RWPE2 (cell line): ENCODE data around the gene UST.

Experiments
- ATAC-seq: fragments of 200-7000 bp; cut with Tn5 transposase; 3 replicates; pipeline ENCODE4 v1.9.1; 2021; ENCODE audit warnings: low read depth
- DNase-seq: peaks from one replicate; pipeline ENCODE4 v3.0.0-alpha.2; 2020; ENCODE audit warnings: low spot score
- H3K27ac ChIP-seq: fragments of 450-650 bp; 2 replicates; pipeline ENCODE4 v1.5.1; 2017; ENCODE audit warnings: mild to moderate bottlenecking; ENCODE audit not compliant: poor library complexity, severe bottlenecking
- H3K27me3 ChIP-seq: fragments of 250-450 bp; sonication (Bioruptor Pico); 2 replicates; pipeline ENCODE4 v1.5.1; 2021; ENCODE audit warnings: mild to moderate bottlenecking, moderate library complexity; ENCODE audit not compliant: insufficient read depth, poor library complexity, severe bottlenecking
- H3K36me3 ChIP-seq: fragments of 250-450 bp; sonication (Bioruptor Pico); 2 replicates; pipeline ENCODE4 v1.5.1; 2020; ENCODE audit warnings: low read depth, mild to moderate bottlenecking, moderate library complexity
- H3K4me1 ChIP-seq: fragments of 250-450 bp; sonication (Bioruptor Pico); 2 replicates; pipeline ENCODE4 v1.5.1; 2021; ENCODE audit warnings: mild to moderate bottlenecking, moderate library complexity; ENCODE audit not compliant: insufficient read depth, poor library complexity, severe bottlenecking
- H3K4me3 ChIP-seq: fragments of 250-450 bp; sonication (Bioruptor Pico); 2 replicates; pipeline ENCODE4 v1.5.1; 2021; ENCODE audit warnings: mild to moderate bottlenecking, moderate library complexity; ENCODE audit not compliant: severe bottlenecking
- H3K9me3 ChIP-seq: fragments of 250-450 bp; sonication (Bioruptor Pico); 2 replicates; pipeline ENCODE4 v1.5.1; 2021; ENCODE audit warnings: mild to moderate bottlenecking, moderate library complexity; ENCODE audit not compliant: severe bottlenecking
- TF ChIP-seq, protein P1 (sequence below): fragments of 450-650 bp; IDR thresholded peaks from one replicate; pipeline ENCODE4 v1.5.1; 2017; ENCODE audit warnings: mild to moderate bottlenecking, moderate library complexity; ENCODE audit not compliant: poor library complexity, severe bottlenecking

UST gene

DNA sequence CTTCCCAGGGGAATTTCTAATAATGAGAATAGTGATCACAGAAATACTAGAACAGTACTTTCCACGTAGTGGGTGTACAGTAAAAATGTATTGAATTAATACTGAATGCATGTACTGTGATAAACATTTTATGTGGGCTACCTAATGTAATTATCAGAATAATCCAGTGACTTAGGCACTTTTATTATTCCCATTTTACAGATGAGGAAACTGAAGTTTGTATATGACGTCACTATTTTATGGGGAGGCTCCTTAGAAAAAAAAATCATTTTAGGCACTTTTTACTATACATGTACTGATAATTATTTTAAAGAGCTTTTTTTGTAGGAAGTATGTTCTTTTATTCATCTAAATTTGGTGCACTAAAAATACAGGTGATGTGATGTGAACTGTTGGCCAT, 295.1 kb downstream of the UST start:
- no peak for DNase-seq
- H3K9me3 ChIP-seq, result no peaks in the 10 kb centered on the region
- H3K27ac ChIP-seq, result no peak overlapping the region
- TF ChIP-seq, protein P1, sequence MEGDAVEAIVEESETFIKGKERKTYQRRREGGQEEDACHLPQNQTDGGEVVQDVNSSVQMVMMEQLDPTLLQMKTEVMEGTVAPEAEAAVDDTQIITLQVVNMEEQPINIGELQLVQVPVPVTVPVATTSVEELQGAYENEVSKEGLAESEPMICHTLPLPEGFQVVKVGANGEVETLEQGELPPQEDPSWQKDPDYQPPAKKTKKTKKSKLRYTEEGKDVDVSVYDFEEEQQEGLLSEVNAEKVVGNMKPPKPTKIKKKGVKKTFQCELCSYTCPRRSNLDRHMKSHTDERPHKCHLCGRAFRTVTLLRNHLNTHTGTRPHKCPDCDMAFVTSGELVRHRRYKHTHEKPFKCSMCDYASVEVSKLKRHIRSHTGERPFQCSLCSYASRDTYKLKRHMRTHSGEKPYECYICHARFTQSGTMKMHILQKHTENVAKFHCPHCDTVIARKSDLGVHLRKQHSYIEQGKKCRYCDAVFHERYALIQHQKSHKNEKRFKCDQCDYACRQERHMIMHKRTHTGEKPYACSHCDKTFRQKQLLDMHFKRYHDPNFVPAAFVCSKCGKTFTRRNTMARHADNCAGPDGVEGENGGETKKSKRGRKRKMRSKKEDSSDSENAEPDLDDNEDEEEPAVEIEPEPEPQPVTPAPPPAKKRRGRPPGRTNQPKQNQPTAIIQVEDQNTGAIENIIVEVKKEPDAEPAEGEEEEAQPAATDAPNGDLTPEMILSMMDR, result no peak
- no peaks in the 10 kb centered on the region for H3K27me3 ChIP-seq
- no peak for ATAC-seq
- no peaks in the 10 kb centered on the region for H3K4me1 ChIP-seq
- H3K4me3 ChIP-seq, result no peak overlapping the region
- no peaks in the 10 kb centered on the region for H3K36me3 ChIP-seq

DNA sequence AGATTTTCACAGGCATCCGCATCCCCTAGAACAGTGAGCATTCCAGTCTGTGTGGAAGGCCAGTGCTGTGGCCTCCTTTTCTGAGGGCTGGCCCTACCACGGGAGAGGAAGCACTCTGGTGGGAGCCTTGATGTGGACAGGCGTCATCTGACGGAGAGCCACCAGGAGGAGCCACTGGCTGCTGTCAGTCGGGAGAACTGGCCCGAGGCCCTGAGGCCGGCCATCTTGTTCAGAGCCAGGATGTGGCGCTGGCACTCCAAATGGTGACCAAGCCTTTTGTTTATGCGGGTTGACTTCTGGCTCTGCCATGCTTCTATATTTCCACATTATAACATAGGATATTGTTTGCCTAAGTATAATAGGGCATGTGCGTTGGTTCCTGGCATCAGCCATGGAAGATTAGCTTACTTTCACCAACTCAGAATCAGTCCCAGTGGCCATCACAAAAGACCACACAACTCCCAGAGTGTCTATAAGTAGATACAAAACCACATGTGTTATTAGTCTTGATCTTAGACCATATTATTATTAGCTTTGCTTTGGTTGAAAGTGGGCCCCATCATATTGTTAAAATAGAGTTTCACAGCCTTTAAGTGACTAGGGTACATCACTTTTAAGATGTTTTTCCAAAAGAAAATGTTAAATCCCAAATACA, 296.8 kb downstream of the UST start:
- ATAC-seq (no peak), DNase-seq (no peak)
- no peak overlapping the region for H3K4me3 ChIP-seq
- peaks cover 2% of the 10 kb centered on the region for H3K4me1 ChIP-seq
- no peaks in the 10 kb centered on the region for H3K9me3 ChIP-seq
- H3K36me3 ChIP-seq, result no peaks in the 10 kb centered on the region
- no peak overlapping the region for H3K27ac ChIP-seq
- TF ChIP-seq, protein P1, result no peak
- no peaks in the 10 kb centered on the region for H3K27me3 ChIP-seq

DNA sequence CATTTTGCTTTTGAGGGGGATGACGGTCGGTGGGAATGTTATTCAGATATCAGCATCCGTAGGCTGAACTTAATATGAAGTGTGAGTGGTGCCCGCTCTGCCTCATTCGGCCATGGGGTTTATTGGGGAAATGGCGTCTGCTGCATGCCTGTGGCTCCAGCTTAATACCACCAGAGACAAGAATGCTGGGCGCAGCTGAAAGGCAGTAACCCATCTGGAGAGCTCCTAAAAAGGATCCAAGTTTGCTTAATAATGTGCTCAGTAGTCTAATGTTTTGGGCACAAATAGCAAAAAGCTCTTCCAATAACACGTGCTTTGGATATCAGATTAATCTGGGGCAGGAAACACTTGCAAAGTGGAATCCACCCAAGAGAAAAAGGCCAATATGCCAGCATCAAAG, 297.7 kb downstream of the UST start:
- H3K27me3 ChIP-seq, result no peaks in the 10 kb centered on the region
- no peak for DNase-seq
- no peaks in the 10 kb centered on the region for H3K36me3 ChIP-seq
- TF ChIP-seq, protein P1, result no peak
- H3K9me3 ChIP-seq, result no peaks in the 10 kb centered on the region
- no peak overlapping the region for H3K4me3 ChIP-seq
- H3K4me1 ChIP-seq, result peaks cover 12% of the 10 kb centered on the region
- no peak for ATAC-seq
- H3K27ac ChIP-seq, result no peak overlapping the region

DNA sequence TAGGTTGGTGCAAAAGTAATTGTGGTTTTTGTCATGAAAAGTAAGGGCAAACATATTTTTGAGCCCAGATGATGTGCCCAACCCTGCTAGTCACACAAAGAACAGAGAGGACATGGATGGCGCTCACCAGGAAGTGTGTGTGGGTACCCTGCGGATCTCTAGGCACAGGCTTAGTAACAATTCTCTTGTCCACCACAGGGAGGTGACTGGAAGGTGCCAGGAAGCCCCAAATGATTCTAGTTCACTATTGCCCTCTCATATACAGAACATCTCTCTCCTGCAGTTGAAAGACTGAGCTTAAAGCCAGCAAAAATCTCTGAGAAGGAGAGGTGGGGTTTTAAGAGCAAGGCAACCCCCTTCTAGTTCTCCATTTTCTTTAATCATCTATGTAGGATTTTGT, 298.6 kb downstream of the UST start:
- H3K9me3 ChIP-seq, result no peaks in the 10 kb centered on the region
- peaks cover 19% of the 10 kb centered on the region for H3K4me1 ChIP-seq
- no peak overlapping the region for H3K27ac ChIP-seq
- no peak overlapping the region for H3K4me3 ChIP-seq
- ATAC-seq, result 0 out of 3 replicates have a peak, but pooled peaks have one; percentile 33
- H3K27me3 ChIP-seq, result no peaks in the 10 kb centered on the region
- H3K36me3 ChIP-seq, result no peaks in the 10 kb centered on the region
- TF ChIP-seq, protein P1, result no peak
- no peak for DNase-seq

DNA sequence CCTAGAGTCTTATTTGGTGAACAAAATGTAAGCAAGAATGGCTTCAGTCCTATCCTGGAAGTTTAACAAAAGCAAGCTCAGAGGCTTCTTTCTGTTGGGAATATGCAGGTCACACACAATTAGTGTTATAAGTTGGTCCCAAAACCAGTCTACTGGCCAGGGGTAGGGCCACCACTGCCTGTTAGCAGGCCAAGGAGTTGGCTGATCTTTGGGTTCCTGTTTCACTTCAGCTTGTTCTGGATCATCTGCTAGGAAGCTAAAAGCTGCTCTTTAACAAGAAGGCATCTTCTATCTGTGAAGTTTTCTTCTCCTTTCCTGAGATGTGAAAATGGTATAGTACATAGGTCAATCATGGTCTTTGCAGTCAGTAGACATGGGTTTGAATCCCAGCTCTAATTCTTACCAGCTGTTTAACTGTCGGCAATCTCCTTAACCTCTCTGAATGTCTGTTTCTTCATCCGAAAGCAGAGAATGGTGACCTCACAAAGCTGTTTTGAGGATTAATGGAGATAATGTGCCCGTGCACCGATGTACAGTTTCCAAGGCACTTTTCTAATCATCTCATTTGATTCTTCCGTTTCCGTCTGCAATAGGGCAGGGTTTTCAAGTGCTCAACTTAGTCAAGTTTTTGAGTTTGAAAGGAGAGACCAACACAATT, 299.5 kb downstream of the UST start:
- DNase-seq (no peak), ATAC-seq (no peak)
- Histone ChIP-seq H3K36me3 (no peaks in the 10 kb centered on the region), H3K4me1 (peaks cover 19% of the 10 kb centered on the region), H3K9me3 (no peaks in the 10 kb centered on the region), H3K27me3 (no peaks in the 10 kb centered on the region), H3K4me3 (no peak overlapping the region), H3K27ac (no peak overlapping the region)
- TF ChIP-seq, protein P1, result no peak
